Suprapubic skin (tissue), 4 donors: Measurements from ENCODE around the gene TNS3. TPM values are rescaled to one million over a fixed set of nuclear protein-coding genes. Genes with fewer than 3 reads are reported as not detected.

ENCODE experiments used
- DNase-seq, 2 donors: peaks; one replicate each; pipeline ENCODE4 v3.0.0-alpha.2; 2019; ENCODE audit warnings: low spot score in 2 of 2
- H3K27ac ChIP-seq: fragments of 200-600 bp; sonication (generic); one replicate; pipeline ENCODE4 v1.5.1; 2019
- H3K27me3 ChIP-seq: fragments of 200-600 bp; sonication (generic); one replicate; pipeline ENCODE4 v1.5.1; 2019
- H3K36me3 ChIP-seq: fragments of 200-600 bp; sonication (generic); one replicate; pipeline ENCODE4 v1.5.1; 2019
- H3K4me1 ChIP-seq: fragments of 200-600 bp; sonication (generic); one replicate; pipeline ENCODE4 v1.5.1; 2019
- H3K4me3 ChIP-seq: fragments of 200-600 bp; sonication (generic); one replicate; pipeline ENCODE4 v1.5.1; 2019; ENCODE audit warnings: mild to moderate bottlenecking
- H3K9me3 ChIP-seq: fragments of 200-600 bp; sonication (generic); one replicate; pipeline ENCODE4 v1.5.1; 2019
- CTCF ChIP-seq, 2 donors: fragments of 200-600 bp in 1 of 2; fragments of 450-650 bp in 1 of 2; sonication (generic) in 1 of 2; IDR thresholded peaks; one replicate each; pipeline ENCODE4 v1.5.1; 2016 to 2019; ENCODE audit warnings: antibody characterized with exemption in 2 of 2, mild to moderate bottlenecking in 1 of 2, moderate library complexity in 1 of 2
- EP300 ChIP-seq: sonication (generic); formaldehyde crosslinking; IDR thresholded peaks from one replicate; pipeline ENCODE4 v1.6.1; 2017; ENCODE audit warnings: antibody characterized with exemption
- POLR2A ChIP-seq, 2 donors: fragments of 450-650 bp; IDR thresholded peaks; one replicate each; pipeline ENCODE4 v1.6.1; 2017; ENCODE audit warnings: antibody characterized with exemption in 2 of 2, mild to moderate bottlenecking in 2 of 2, moderate library complexity in 2 of 2
- POLR2AphosphoS5 ChIP-seq, 3 donors: sonication (generic); formaldehyde crosslinking; IDR thresholded peaks; one replicate each; pipeline ENCODE4 v1.6.1; 2017; ENCODE audit warnings: antibody characterized with exemption in 3 of 3
- WGBS: methylation state at CpG from one replicate; pipeline ENCODE4 v1.1.5; 2018; 5-methylcytosine and 5-hydroxymethylcytosine counted together
- total RNA-seq, 4 donors: library from RNA; depleted of rRNA; stranded (reverse); fragments of >200 nt; gene quantifications; one replicate each; pipeline ENCODE4 v1.1.0, GENCODE V29; 2016

The TNS3 gene
- total RNA-seq, 4 donors from 2014 or later: 14.3 to 53.0 (median 31.9) TPM

- H3K4me3 ChIP-seq: no peak overlapping the region
- H3K9me3 ChIP-seq: no peaks in the 10 kb centered on the region
- H3K36me3 ChIP-seq: no peaks in the 10 kb centered on the region
- no peak for DNase-seq
- TF ChIP-seq POLR2A (IDR thresholded peaks at IDR 0.05) (no peak), EP300 (no peak), CTCF (IDR thresholded peaks at IDR 0.05) (no peak), POLR2AphosphoS5 (IDR thresholded peaks at IDR 0.05) (no peak)
- no peaks in the 10 kb centered on the region for H3K27me3 ChIP-seq
- H3K4me1 ChIP-seq: peaks cover 37% of the 10 kb centered on the region
- whole genome bisulfite sequencing: 80% methylated on average over 7 of the region's 14 CpGs
- H3K27ac ChIP-seq: peak overlapping the region; percentile 91
These were observed 127.6 kb downstream of the TNS3 start for GRCh38 chr7:47454069-47454973.

- Histone ChIP-seq H3K36me3 (no peaks in the 10 kb centered on the region), H3K27ac (peak overlapping the region; percentile 91), H3K9me3 (no peaks in the 10 kb centered on the region), H3K4me3 (peak overlapping the region; percentile 25), H3K27me3 (no peaks in the 10 kb centered on the region), H3K4me1 (peaks cover 35% of the 10 kb centered on the region)
- TF ChIP-seq POLR2AphosphoS5 (IDR thresholded peaks at IDR 0.05) (peak in 1 of 3 donors; percentile 38), EP300 (no peak), POLR2A (IDR thresholded peaks at IDR 0.05) (peak in 1 of 2 donors; percentile 31), CTCF (IDR thresholded peaks at IDR 0.05) (no peak)
- 45% methylated on average over 20 of the region's 23 CpGs for WGBS
- DNase-seq: peak in 1 of 2 donors; percentile 88
These were observed 128.5 kb downstream of the TNS3 start for GRCh38 chr7:47453093-47454061.

- TF ChIP-seq EP300 (no peak), CTCF (IDR thresholded peaks at IDR 0.05) (no peak), POLR2A (IDR thresholded peaks at IDR 0.05) (no peak), POLR2AphosphoS5 (IDR thresholded peaks at IDR 0.05) (no peak)
- Histone ChIP-seq H3K9me3 (no peaks in the 10 kb centered on the region), H3K27ac (peak overlapping the region; percentile 91), H3K4me3 (peak overlapping the region; percentile 25), H3K36me3 (no peaks in the 10 kb centered on the region), H3K27me3 (no peaks in the 10 kb centered on the region), H3K4me1 (peaks cover 32% of the 10 kb centered on the region)
- DNase-seq: no peak
- 84% methylated on average over 11 of the region's 11 CpGs for WGBS
These were observed 129.2 kb downstream of the TNS3 start for GRCh38 chr7:47452715-47453092.

- Histone ChIP-seq H3K4me3 (peak overlapping the region; percentile 25), H3K4me1 (peaks cover 28% of the 10 kb centered on the region), H3K27me3 (no peaks in the 10 kb centered on the region), H3K36me3 (no peaks in the 10 kb centered on the region), H3K9me3 (no peaks in the 10 kb centered on the region), H3K27ac (peak overlapping the region; percentile 91)
- TF ChIP-seq POLR2A (IDR thresholded peaks at IDR 0.05) (no peak), EP300 (no peak), POLR2AphosphoS5 (IDR thresholded peaks at IDR 0.05) (no peak), CTCF (IDR thresholded peaks at IDR 0.05) (no peak)
- 73% methylated on average over 3 of the region's 3 CpGs for WGBS
- DNase-seq: no peak
These were observed 129.6 kb downstream of the TNS3 start for GRCh38 chr7:47452295-47452694.
